SU-DHL-6 (cell line): Measurements from ENCODE around the gene CLEC4A.
"Not testable (repeated sequence)": the region's sequence is repeated elsewhere in the genome, so short reads cannot be mapped to it uniquely, and the experiment has no call there.

Source experiments
- H2AFZ ChIP-seq: fragments of 200-600 bp; sonication (generic); 2 replicates; pipeline ENCODE4 v1.6.1; 2014; ENCODE audit warnings: low read depth, mild to moderate bottlenecking, moderate library complexity, mixed read lengths, antibody characterized with exemption, low read length; ENCODE audit not compliant: severe bottlenecking
- H3F3A ChIP-seq: fragments of 200-600 bp; shearing (Covaris generic); 2 replicates; pipeline ENCODE4 v1.6.0; 2016; ENCODE audit warnings: antibody characterized with exemption, mild to moderate bottlenecking; ENCODE audit not compliant: insufficient read depth
- H3K27ac ChIP-seq: fragments of 200-600 bp; sonication (generic); 2 replicates; pipeline ENCODE4 v1.5.1; 2016; ENCODE audit warnings: low read depth, mild to moderate bottlenecking, low read length, moderate library complexity, mixed read lengths
- H3K27me3 ChIP-seq: fragments of 200-600 bp; sonication (generic), shearing (Covaris generic); 2 replicates; pipeline ENCODE4 v1.6.0; 2014; ENCODE audit warnings: mild to moderate bottlenecking, low read length
- H3K36me3 ChIP-seq: fragments of 200-600 bp; sonication (generic); 2 replicates; pipeline ENCODE4 v1.6.1; 2014; ENCODE audit warnings: mild to moderate bottlenecking, low read length, mixed read lengths
- H3K4me2 ChIP-seq: fragments of 300-600, 200-600 bp; shearing (Covaris generic), sonication (generic); 2 replicates; pipeline ENCODE4 v1.6.0; 2014; ENCODE audit warnings: low read length, low read depth, mild to moderate bottlenecking; ENCODE audit not compliant: poor library complexity, severe bottlenecking
- H3K4me3 ChIP-seq: fragments of 200-600 bp; sonication (generic); 2 replicates; pipeline ENCODE4 v1.5.1; 2014; ENCODE audit warnings: antibody characterized with exemption, low read length, mild to moderate bottlenecking, mixed read lengths; ENCODE audit not compliant: insufficient read depth, poor library complexity, severe bottlenecking
- H3K79me2 ChIP-seq: fragments of 200-600 bp; sonication (generic); 2 replicates; pipeline ENCODE4 v1.6.1; 2014; ENCODE audit warnings: mild to moderate bottlenecking, low read length, moderate library complexity; ENCODE audit not compliant: insufficient read depth
- H3K9ac ChIP-seq: fragments of 200-600 bp; sonication (generic); 2 replicates; pipeline ENCODE4 v1.7.0; 2014; ENCODE audit warnings: mild to moderate bottlenecking, low read length
- H3K9me2 ChIP-seq: fragments of 200-600 bp; sonication (generic); replicated peaks from 2 replicates; pipeline ENCODE4 v1.6.1; 2014; ENCODE audit warnings: low read length; ENCODE audit not compliant: insufficient read depth
- H3K9me3 ChIP-seq: fragments of 200-600 bp; sonication (generic); 2 replicates; pipeline ENCODE4 v1.6.1; 2014; ENCODE audit warnings: low read length, mixed read lengths; ENCODE audit not compliant: insufficient read depth
- H4K20me1 ChIP-seq: fragments of 200-600 bp; sonication (generic); 2 replicates; pipeline ENCODE4 v1.6.1; 2014; ENCODE audit warnings: low read depth, mild to moderate bottlenecking, antibody characterized with exemption, low read length, moderate library complexity, mixed read lengths
- CTCF ChIP-seq: fragments of 200-600 bp; sonication (generic); IDR thresholded peaks from one replicate; pipeline ENCODE4 v1.5.1; 2017; ENCODE audit warnings: antibody characterized with exemption, mild to moderate bottlenecking, low read length, moderate library complexity; ENCODE audit not compliant: insufficient read depth, poor library complexity, severe bottlenecking
- EZH2phosphoT487 ChIP-seq: fragments of 200-600 bp; sonication (generic), shearing (Covaris generic); conservative IDR thresholded peaks from 2 replicates; pipeline ENCODE4 v1.6.1; 2018; ENCODE audit warnings: mild to moderate bottlenecking, antibody characterized with exemption, low read length, moderate library complexity, mixed read lengths

The CLEC4A gene

GRCh38 chr12:8108808-8109398 is 14.5 kb upstream of the CLEC4A start:
- Histone ChIP-seq H3K4me2 (peak overlapping the region; percentile 14), H4K20me1 (no peaks in the 10 kb centered on the region), H3K27me3 (no peaks in the 10 kb centered on the region), H3K36me3 (no peaks in the 10 kb centered on the region), H2AFZ (peak overlapping the region; percentile 32), H3K9me3 (no peaks in the 10 kb centered on the region), H3F3A (no peaks in the 10 kb centered on the region), H3K9ac (no peak overlapping the region; the same call in 1 of the 2 replicates), H3K27ac (no peak overlapping the region), H3K4me3 (no peak overlapping the region), H3K79me2 (no peaks in the 10 kb centered on the region), H3K9me2 (no peaks in the 10 kb centered on the region)
- peak; percentile 99 for TF ChIP-seq CTCF
- TF ChIP-seq EZH2phosphoT487 = no peak

GRCh38 chr12:8113117-8113516 is 10.3 kb upstream of the CLEC4A start:
- not testable (repeated sequence) for H3K27ac ChIP-seq, H3K27me3 ChIP-seq, H3K79me2 ChIP-seq, H3K4me2 ChIP-seq, H3K9me3 ChIP-seq, H3K9me2 ChIP-seq, H3K4me3 ChIP-seq, H3K36me3 ChIP-seq, H3K9ac ChIP-seq, H4K20me1 ChIP-seq, H3F3A ChIP-seq, H2AFZ ChIP-seq

- no peaks in the 10 kb centered on the region for H3F3A ChIP-seq
- no peak overlapping the region for H3K27ac ChIP-seq
- TF ChIP-seq EZH2phosphoT487 (no peak), CTCF (no peak)
- no peak overlapping the region for H2AFZ ChIP-seq
- H4K20me1 ChIP-seq = no peaks in the 10 kb centered on the region
- no peaks in the 10 kb centered on the region for H3K9me3 ChIP-seq
- H3K79me2 ChIP-seq = no peaks in the 10 kb centered on the region
- H3K9ac ChIP-seq = no peak overlapping the region
- no peak overlapping the region for H3K4me2 ChIP-seq
- H3K4me3 ChIP-seq = no peak overlapping the region
- no peaks in the 10 kb centered on the region for H3K36me3 ChIP-seq
- no peaks in the 10 kb centered on the region for H3K27me3 ChIP-seq
- no peaks in the 10 kb centered on the region for H3K9me2 ChIP-seq
These were observed 3.2 kb upstream of the CLEC4A start for GRCh38 chr12:8120072-8120713.

- H3K79me2 ChIP-seq = no peaks in the 10 kb centered on the region
- H3K27me3 ChIP-seq = no peaks in the 10 kb centered on the region
- no peak overlapping the region for H3K4me3 ChIP-seq
- no peaks in the 10 kb centered on the region for H3F3A ChIP-seq
- no peak for TF ChIP-seq CTCF
- TF ChIP-seq EZH2phosphoT487 = no peak
- H3K9me3 ChIP-seq = no peaks in the 10 kb centered on the region
- H3K36me3 ChIP-seq = no peaks in the 10 kb centered on the region
- no peaks in the 10 kb centered on the region for H3K9me2 ChIP-seq
- H3K9ac ChIP-seq = no peak overlapping the region
- H4K20me1 ChIP-seq = no peaks in the 10 kb centered on the region
- H3K27ac ChIP-seq = no peak overlapping the region
- H2AFZ ChIP-seq = no peak overlapping the region
- H3K4me2 ChIP-seq = no peak overlapping the region
These were observed 3.7 kb downstream of the CLEC4A start for GRCh38 chr12:8127138-8127537.

GRCh38 chr12:8133636-8134397 is 10.4 kb downstream of the CLEC4A start:
- not testable (repeated sequence) for H2AFZ ChIP-seq, H3K9ac ChIP-seq, H3K4me2 ChIP-seq, H3K27me3 ChIP-seq, H4K20me1 ChIP-seq, H3F3A ChIP-seq, H3K79me2 ChIP-seq, H3K9me3 ChIP-seq, H3K4me3 ChIP-seq, H3K9me2 ChIP-seq, H3K36me3 ChIP-seq, H3K27ac ChIP-seq
